ELF-1 (cell line): ENCODE measurements around the gene ELOVL2.
"Not testable (repeated sequence)": the region's sequence is repeated elsewhere in the genome, so short reads cannot be mapped to it uniquely, and the experiment has no call there.

Source experiments
- DNase-seq: peaks from one replicate; pipeline ENCODE4 v3.0.0-alpha.2; 2016; ENCODE audit warnings: low read depth, low spot score

The ELOVL2 gene

GRCh38 chr6:11021714-11022113 lies 22.4 kb downstream of the ELOVL2 start:
- no peak for DNase-seq

DNA sequence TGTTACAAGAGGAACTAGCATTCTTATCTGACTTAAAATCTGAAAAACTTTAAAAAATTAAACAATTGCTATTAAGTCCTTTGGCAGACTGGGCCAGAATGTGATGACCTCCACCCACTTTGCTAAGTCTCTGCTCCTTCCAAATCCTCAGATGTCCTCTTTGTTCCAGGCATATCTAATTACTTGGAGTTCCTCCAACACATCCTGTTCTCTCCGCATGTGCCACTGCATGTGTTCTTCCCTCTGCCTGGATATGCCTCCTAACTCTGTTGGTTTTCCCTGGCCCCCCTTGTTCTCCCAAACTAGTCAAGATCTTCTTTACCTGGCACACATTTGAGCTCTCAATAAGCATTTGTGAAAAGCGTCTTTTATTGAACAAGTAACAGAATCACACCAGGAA lies 23.1 kb downstream of the ELOVL2 start:
- DNase-seq, result no peak

DNA sequence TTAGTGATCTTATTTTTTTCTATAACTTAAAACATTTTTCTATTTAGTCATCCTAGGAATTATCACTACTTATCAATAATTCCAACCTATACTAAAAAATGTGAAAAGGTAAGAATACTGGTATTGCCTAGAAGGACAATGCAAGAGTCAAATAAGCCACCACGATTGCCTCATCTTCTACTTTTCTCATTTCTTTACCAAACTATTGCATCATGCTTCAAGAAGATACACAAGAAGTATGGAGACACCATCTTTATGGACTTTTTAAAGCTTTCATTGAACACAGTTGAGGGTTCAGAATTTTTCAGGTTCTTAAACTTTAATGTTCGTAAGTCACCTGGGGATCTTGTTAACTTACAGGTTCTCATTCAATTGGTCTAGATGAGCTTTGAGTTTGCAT lies 25.9 kb downstream of the ELOVL2 start:
- no peak for DNase-seq

DNA sequence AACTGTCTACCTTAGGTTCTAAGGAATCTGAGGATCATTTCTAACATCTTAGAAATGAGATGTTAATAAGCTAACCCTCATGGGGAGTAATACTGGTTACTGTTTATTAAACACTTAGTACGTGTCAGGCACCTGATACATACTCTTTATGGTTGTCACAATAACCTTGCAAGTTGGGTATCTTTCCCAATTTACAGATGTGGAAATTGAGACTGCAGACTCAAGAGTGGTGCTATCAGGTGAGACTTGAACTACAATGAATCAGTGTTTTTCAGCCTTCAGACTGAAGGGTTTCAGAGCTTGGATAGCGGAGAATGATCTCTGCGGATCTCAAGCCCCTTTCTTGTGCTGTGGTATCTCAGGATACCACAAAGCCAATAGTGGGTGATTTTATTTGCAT lies 27.0 kb downstream of the ELOVL2 start:
- no peak for DNase-seq

- no peak for DNase-seq
Measured at GRCh38 chr6:11016452-11016851, 27.7 kb downstream of the ELOVL2 start.

DNA sequence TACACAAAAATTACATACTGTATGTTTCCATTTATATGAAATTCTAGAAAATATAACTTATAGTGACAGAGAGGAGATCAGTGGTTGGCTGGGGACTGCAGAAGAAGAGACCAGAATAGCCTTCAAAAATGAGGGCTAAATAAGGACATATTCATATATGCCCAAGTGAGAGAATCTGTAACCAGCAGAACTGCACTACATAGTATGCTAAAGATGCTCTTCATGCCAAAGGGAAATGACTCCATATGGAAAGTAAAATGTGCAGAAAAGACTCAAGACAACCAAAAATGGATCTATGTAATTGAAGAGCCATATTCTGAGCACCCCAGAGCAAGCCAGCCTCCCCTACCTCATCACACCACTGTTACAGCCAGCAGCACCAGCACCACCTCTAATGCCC lies 29.0 kb downstream of the ELOVL2 start:
- DNase-seq, result no peak

GRCh38 chr6:11013721-11014070 lies 30.4 kb downstream of the ELOVL2 start:
- no peak for DNase-seq

- DNase-seq, result no peak
Measured at GRCh38 chr6:11012976-11013720, 31.0 kb downstream of the ELOVL2 start.

DNA sequence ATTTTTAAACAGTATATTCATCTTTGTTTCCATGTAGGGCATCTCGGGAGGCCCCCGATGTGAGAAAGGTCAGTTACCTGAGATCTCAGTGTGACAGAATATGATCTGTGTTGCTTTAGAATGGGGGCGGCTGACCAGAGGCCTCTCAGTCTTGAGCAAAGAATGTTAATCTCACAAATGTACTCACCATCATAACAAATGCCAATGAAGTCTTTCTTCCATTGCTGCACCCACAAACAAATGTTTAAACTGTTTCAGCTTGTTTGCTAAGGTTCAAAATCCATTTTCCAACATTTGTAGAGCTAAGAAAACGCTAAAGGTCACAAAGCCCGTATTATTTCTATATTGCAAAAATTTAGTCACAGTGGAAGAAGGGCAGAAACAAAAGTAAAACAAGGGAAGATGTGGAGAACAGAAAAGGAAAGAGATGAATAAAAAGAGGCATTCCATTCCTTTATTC lies 31.8 kb downstream of the ELOVL2 start:
- DNase-seq, result no peak

DNA sequence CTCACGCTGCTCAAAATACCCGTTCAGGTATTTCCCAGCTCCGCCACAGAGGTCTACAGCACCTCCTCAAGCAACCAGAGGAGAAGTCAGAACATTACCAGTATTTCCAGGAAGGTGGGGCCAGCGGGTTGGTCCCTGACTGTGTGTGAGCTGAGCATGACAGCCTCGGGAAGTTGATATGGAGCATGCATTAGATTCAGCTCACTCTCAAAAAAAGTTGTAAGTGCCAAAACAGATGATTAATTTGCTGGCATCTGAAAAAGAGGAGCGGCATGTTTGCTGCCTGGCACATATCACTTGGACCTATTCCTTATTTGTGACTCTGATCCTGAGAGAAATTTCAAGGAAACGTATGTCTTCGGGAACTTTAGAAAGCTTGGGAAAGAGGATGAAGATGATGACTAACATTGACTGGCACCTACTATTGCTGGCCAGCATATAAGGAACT lies 32.3 kb downstream of the ELOVL2 start:
- peak; percentile 53 for DNase-seq

DNA sequence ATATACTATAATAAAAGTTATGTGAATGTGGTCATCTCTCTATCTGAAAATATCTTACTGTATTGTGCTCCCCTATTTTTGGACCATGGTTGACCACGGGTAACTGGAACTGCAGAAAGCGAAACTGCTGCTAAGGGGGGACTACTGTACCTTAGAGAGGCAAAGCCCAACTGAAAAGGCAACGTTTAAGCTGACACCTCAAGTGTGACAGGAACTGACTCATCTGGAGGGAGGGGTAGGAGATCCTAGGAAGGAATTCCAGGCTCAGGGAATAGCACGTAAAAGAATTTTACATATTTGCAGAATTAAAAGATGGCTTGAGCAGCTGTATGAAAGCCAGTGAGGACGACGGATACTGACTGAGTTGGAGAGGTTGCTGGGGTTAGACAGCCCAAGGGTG lies 34.8 kb downstream of the ELOVL2 start:
- DNase-seq, result peak; percentile 18

GRCh38 chr6:11008821-11009220 lies 35.3 kb downstream of the ELOVL2 start:
- DNase-seq, result no peak

DNA sequence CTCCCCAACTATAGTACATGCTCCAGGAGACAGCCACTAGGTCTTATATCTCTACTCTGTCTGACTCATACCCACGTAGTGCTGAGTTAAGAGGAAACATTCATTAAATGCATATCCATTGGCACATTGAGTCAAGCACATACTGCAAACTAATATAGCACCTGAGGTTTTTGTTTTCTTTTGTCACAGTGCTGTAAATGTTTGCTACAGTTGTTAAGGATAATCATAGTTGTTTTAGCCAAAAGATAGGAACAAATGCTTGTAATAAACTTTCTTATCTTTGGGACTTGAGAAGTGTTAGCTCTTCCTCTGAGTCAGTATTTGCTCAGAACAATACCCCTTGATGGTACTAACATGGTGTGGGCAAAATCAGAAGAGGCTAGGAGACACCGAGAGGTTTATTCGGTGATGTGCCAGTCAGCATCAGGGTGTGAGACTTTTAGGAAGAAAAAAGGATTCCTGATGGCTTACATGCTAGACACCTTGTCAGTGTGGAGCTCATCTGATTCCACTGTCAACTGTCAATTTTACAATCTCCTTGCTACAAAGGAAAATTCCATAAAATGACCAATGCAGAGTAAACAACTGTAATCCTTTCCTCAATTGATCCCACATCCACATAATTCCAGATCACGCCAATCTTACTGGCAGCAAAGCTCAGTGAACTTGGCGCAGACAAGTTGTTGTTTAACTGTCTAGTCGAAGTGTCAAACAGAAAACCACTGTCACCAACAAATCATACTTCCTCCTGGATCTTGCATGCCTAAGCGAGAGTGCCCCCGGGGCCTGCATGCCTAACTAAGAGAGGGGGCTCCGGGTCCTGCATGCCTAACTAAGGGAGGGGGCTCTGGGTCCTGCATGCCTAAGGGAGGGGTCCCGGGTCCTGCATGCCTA lies 36.1 kb downstream of the ELOVL2 start:
- DNase-seq, result peak; percentile 51

DNA sequence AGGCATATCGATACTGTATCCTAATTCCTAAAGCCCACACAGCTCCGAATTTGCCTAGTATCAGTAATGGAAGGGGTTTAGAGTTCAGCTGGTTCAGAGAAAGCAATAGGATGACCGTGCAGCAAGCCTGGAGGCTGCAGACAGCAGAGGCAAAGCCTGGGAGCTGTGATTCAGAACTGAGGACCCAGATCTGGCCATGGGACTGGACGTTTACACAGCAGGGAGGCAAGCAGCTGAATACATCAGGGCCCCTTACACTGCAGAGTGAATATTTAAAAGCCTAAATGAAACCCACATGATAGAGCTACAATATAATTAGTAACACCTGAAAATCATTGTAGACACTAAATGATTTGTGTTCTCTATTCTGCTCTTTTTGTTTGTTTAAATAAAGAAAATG lies 38.0 kb downstream of the ELOVL2 start:
- no peak for DNase-seq

- not testable (repeated sequence) for DNase-seq
Measured at GRCh38 chr6:11003297-11003696, 40.8 kb downstream of the ELOVL2 start.

- no peak for DNase-seq
Measured at GRCh38 chr6:11002176-11002575, 41.9 kb downstream of the ELOVL2 start.

- DNase-seq, result no peak
Measured at GRCh38 chr6:10999994-11000393, 44.1 kb downstream of the ELOVL2 start.

DNA sequence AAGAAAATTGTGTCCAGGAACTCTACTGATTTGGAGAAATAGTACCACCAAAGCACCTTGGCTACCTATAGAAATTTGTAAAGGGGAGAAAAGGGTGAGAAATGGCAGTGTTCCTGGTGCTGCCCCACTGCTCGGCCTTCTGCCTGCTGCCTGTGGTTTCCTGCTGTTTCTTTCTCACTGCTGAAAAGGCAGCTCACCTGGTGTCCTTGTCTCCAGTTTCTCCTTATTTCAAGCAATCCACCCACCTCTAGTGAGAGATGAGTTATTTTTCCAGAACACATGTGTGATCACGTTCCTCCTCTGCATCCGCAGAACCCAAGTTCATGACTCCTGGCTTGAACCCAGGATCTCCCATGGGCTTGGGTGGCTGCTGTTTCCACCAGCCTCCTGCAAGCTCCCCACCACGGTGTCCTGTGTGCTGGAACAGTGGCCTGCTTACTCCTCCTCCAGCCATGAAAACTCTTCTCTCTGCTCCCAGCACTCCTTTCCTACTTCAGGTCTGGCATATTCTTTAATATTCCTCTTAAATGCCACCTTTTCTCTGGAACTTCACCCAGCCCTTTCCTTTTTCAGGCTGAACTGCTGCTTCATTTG lies 48.9 kb downstream of the ELOVL2 start:
- DNase-seq, result no peak

GRCh38 chr6:10993896-10994295 lies 50.2 kb downstream of the ELOVL2 start:
- no peak for DNase-seq

DNA sequence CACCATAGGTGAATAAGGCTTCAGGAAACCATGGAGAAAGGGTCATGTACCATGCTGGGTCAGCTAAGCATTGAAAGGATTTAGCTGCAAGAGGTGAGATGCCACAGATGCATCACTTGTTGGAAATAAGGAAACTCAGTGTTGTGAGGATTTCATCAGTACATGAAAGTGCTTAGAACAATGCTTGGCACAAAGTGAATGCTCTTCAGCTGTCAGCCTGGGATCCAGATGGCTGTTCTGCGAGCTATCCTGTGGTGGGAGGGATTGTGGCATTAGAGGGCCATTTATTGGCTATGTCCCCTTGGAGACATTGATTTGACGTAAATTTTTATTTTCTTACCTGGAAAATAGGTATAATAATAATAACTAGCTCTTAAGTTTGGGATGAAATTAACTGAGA lies 53.0 kb downstream of the ELOVL2 start:
- no peak for DNase-seq

DNA sequence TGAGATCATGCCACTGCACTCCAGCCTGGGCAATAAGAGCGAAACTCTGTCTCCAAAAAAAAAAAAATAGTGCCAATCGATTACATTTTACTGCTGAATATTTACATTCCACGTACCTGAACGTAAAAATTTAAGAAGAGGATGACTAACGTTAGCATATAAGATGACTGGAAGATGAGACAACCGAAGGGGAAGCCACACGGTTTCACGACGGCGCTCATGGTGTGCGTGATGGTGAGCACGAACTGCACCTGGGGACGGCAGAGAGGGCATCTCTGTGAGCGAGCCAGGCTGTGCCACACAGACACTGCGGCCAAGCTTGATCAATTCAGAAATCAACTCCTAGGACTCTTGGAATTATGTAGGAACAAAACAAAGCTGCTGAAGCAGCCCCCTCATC lies 54.5 kb downstream of the ELOVL2 start:
- DNase-seq, result no peak

- DNase-seq, result not testable (repeated sequence)
Measured at GRCh38 chr6:10984959-10985358, 59.1 kb downstream of the ELOVL2 start.
